GM18870 (cell line): ENCODE data around the gene GPANK1.
"Not testable (repeated sequence)": the region's sequence is repeated elsewhere in the genome, so short reads cannot be mapped to it uniquely, and the experiment has no call there.

ENCODE experiments used
- ATAC-seq: cut with Tn5 transposase; IDR thresholded peaks from one replicate; pipeline ENCODE4 v1.9.1; 2021; ENCODE audit warnings: moderate library complexity; ENCODE audit not compliant: unreplicated experiment

Gene GPANK1

DNA sequence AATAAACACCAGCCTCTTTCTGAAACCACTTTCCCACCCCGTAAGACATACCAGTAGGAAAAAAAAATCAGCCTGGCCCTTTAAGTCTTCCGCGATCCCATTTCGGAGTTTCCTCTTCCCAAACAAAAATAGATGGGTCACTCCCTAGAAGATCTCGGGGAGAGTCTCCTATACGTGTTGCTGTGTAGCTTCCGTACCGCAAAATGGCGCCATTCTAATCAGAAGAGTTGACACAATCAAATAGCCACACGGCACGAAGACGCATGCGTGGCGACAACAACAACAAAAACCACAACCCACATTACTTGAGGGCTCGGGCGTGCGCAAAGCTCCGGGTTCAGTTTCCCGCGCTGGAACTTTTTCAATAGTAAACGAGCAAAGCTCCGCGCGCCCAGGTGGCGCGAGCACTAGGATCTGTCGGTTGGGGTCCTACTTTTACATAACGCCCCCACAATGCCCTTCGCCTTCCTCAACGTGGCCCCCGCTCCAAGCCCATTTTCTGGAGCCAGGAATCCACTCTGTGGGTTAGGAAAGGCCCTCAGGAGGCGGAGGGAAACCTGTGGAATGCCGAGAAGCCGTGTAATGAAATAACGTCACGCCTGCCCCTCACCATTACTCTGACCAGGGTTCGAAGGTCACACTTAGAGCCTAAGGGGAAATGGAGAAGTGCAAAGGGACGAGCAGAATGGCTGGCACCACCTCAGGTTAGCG lies at the start of gene GPANK1:
Gene GPANK1, minus strand, starts transcription at position 208 of the 711 bp plus-strand sequence. CDS start 519 bp downstream, outside the sequence.
- peak; percentile 44 for ATAC-seq

- ATAC-seq, result no peak
These were observed 49.3 kb upstream of the GPANK1 start for GRCh38 chr6:31713991-31714684.

- no peak for ATAC-seq
These were observed 48.7 kb upstream of the GPANK1 start for GRCh38 chr6:31713465-31713864.

DNA sequence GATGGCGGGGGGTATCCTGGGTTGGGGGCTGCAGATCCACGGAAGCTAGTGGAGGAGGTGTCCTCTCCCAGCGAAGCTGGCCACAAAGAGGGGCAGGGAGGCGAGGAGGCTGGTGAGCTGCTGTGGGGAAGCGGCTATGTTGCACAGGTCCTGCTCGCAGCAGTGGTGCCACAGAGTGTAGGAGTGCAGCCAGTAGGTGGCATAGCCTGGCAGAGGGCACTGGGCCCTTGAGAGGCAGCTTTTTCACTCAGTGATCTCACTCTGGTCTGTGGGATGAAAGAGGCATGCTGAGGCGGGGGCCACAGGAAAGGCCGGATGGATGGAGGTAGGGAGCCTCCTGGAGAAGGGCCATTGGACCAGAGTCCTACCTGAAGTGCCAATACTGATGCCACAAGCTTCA lies 47.5 kb upstream of the GPANK1 start:
- no peak for ATAC-seq

DNA sequence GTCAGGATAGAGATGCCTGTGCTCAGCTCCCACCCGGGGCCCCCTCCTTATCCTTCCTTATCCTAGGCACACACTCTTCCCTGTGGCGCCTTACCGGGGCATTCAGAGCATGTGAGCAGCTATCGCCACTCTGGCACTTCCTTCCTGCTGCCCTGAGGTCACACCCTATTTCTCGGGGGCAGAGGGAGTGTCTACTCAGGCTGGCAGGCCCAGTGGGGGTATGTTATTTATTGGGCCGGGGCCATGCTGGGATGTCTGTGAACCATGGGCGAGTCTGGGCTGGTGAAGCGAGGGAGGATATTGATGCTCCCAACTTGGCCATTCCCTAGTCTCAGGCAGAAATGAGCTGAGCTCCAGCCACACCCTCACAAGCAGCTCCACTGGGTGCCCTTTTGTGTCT lies 46.4 kb upstream of the GPANK1 start:
- no peak for ATAC-seq

DNA sequence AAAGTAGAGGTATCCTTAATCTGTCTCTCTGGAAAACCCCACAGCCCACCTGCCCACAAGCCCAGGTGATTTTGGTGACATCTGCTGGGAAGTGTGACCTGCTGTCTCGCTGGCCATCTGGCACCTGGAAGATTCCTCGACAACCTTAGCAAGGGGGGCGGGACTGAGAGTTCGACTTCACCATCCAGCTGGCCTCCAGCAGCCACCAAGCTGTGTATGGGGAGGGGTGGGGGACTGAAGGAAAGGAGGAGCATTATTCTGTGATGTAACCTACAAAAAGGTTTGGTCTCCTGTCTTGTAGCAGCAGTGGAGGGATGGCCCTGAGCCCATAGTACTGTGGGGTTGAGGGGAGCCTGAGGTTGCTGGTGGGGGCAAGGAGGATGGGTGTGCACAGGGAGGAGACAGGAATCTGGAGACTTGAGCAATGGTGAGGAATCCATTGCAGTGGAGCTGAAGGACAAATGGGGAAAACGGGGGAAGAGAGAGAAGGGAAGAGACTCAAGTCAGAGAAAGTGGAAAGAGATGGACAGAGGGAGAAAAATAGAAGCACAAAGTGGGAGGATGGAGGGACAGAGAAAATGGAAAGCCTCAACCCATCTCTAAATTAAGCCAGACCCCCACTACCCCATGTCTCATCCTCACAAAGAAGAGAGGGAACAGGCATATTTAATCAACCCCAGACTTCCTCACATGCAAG lies 45.9 kb upstream of the GPANK1 start:
- ATAC-seq, result no peak

DNA sequence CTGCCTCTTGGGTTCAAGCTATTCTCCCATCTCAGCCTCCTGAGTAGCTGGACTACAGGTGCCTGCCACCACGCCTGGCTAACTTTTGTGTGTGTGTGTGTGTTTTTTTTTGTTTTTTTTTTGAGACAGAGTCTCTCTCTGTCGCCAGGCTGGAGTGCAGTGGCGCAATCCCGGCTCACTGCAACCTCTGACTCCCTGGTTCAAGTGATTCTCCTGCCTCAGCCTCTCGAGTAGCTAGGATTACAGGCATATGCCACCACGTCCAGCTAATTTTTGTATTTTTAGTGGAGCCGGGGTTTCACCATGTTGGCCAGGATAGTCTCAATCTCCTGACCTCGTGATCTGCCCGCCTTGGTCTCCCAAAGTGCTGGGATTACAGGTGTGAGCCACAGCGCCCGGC lies 44.4 kb upstream of the GPANK1 start:
- not testable (repeated sequence) for ATAC-seq

- no peak for ATAC-seq
These were observed 43.4 kb upstream of the GPANK1 start for GRCh38 chr6:31708224-31708623.

GRCh38 chr6:31707701-31708100 lies 42.9 kb upstream of the GPANK1 start:
- no peak for ATAC-seq

DNA sequence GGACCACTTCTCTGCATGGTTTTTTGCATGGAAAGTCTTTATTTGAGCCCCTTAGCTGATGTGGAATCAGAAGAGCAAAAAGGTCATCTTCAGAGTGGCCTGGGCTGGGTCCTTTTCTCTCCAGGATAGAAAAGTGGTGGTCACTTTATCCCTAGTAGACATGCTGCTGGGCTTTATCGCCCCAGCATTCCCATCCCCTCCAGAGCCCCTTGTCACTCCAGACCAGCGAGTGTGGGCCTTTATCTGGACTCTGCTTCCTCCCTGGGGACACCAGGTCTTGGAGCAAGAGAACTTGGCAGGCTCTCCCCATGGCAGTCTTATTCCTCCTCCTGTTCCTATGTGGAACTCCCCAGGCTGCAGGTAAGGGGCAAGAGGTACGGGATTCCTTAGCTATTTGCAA lies 41.8 kb upstream of the GPANK1 start, which contains the start of gene LY6G6F:
Gene LY6G6F, plus strand, starts transcription at position 268 of the 400 bp plus-strand sequence. Its CDS starts 41 bp downstream, at position 309.
- no peak for ATAC-seq

DNA sequence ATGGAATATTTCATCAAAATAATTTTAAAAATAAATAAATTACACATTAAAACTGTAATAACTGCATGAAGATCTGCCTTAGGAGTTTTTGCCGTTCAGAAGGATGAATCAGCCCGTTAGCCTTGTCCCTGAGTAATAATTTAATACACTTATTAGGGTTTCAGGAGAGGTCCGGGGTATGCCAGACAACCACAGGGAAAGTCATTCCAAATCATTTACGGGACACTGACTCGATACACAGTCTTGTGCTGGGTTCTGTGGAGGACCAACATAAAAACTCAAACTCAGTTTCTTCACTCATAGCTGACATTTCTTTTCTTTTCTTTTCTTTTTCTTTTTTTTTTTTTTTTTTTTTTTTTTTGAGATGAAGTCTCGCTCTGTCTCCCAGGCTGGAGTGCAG lies 41.1 kb upstream of the GPANK1 start:
- no peak for ATAC-seq

GRCh38 chr6:31702819-31703716 lies 38.3 kb upstream of the GPANK1 start, which contains the start of gene ABHD16A:
TSS of gene ABHD16A (minus strand) at chr6:31703324. CDS start at chr6:31703281, 43 bp downstream.
- ATAC-seq, result peak; percentile 64

- ATAC-seq, result no peak
These were observed 37.6 kb upstream of the GPANK1 start for GRCh38 chr6:31702405-31702818.

DNA sequence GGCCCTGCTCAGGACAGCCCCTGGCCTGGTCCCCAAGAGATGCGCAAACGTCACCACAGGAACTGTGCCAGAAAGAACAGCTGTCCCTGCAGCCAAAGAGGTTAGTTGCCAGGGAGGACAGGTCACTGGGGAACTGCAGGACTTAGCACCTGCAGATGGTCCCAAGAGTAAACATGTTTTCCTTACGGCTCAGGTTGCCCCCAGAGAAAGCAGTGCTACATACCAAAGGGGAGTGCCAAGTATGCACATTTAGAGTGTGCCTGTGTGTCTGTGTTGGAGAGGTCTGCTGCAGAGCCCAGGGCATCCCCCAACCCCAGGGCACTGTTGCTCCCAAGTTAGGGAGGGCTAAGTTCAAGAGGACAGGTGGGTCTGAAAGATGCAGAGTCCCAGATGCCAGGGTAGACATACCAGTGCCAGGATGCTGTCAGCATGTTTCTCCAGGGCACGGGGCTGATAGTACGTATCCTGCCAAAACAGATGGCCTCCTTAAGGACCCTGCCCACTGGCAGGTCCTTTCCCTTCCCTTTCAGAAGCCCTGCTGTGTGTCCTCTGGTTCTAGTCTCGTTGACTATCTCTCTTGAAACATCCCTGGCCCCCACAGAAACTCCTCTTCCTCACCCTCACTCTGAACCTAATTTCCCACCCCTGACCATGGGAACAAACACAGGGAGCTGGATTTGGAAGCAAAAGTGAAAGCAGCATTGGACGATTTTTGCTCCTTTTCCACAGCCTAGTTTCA lies 37.0 kb upstream of the GPANK1 start:
- no peak for ATAC-seq

- ATAC-seq, result no peak
These were observed 36.1 kb upstream of the GPANK1 start for GRCh38 chr6:31700740-31701401.

- ATAC-seq, result no peak
These were observed 32.8 kb upstream of the GPANK1 start for GRCh38 chr6:31697555-31697954.

GRCh38 chr6:31693535-31693934 lies 28.7 kb upstream of the GPANK1 start:
- ATAC-seq, result no peak

GRCh38 chr6:31692886-31693285 lies 28.1 kb upstream of the GPANK1 start:
- no peak for ATAC-seq

GRCh38 chr6:31692353-31692752 lies 27.6 kb upstream of the GPANK1 start:
- no peak for ATAC-seq
